HG02973 (cell line): ENCODE data around the gene PNLDC1.
A peak's percentile ranks its signal among the peaks of the same experiment; 100 is the strongest.
"Not testable (repeated sequence)": the region's sequence is repeated elsewhere in the genome, so short reads cannot be mapped to it uniquely, and the experiment has no call there.

Source experiments
- ATAC-seq: cut with Tn5 transposase; IDR thresholded peaks from one replicate; pipeline ENCODE4 v1.9.1; 2021; ENCODE audit warnings: moderate library complexity; ENCODE audit not compliant: unreplicated experiment

PNLDC1 gene

GRCh38 chr6:159778131-159778530, 21.9 kb upstream of the PNLDC1 start:
- ATAC-seq: no peak

- no peak for ATAC-seq
Measured at GRCh38 chr6:159778542-159779103, 21.5 kb upstream of the PNLDC1 start.

GRCh38 chr6:159788276-159788675, 11.8 kb upstream of the PNLDC1 start:
- no peak for ATAC-seq

DNA sequence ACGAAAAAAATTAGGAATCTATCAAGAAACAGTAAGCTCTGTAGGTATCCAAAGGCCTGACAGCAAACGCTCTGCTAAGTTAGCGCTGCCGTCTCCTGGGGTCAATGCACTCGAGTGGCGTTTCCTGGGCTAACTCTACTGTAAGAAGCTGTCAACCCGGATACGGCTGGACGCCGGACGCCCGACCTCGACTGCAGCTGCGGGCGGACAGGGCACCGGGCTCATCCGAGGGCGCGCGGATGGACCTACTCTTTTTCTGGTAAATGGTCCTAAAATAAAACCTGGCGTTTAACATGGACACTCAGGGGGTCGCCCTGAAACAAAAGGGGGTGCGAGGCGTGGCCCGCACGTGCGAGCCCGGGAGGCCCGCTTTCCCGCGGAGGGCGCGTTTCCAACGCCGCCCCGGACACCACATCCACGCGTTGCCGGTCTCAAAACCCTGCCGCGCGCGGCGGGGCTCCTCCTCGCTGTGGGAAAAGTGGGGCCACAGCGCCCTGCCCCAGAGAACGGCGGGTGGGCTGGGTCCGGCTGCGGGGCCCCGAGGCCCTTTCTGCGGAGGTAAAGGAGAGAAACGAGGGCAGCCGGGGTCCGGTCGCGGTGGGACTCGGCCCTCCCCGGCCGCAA, 11.2 kb upstream of the PNLDC1 start:
- peak; percentile 0 for ATAC-seq

DNA sequence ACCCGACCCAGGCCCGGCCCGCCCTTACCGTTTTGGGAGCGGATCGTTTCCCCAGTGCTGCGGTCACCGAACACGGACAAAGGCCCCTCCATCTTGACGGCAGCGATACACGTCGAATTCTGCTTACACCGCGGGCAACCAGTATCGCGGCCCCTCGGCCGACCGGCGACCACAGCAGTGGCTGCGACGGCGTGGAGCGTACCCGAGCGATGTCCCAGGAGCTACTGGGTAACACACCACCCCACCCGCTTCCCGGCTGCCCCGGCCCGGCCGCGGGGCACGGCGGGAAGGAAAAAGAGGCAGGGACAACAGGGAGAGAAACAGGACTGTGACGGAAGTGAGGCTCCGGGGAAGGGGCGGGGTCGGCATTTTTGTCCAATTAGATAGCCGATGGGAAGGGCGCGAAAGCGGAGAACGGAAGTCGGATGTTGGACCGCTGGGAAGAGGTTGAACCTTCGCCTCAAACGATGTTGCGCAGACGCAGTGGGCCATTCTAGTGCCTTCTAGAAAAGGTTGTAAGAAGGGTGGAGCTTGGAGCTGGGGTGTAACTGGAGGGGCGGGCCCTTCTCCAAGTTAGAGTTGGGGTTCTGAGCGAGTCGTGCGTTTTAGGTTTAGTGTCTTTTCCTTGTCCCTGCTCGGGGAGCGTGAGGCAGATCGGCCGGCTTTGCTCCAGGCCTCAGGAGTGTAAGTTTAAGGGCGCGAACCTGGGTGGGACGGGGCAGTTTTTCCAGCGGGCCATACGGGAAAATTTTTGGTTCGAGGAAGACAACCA, 10.5 kb upstream of the PNLDC1 start, which contains the start of gene TCP1:
Gene TCP1 (minus strand): TSS at position 226 of the 772 bp plus-strand sequence. CDS start 134 bp downstream, at position 92.
- ATAC-seq: peak; percentile 74

GRCh38 chr6:159790149-159790955, 9.7 kb upstream of the PNLDC1 start, which contains the start of gene MRPL18:
TSS of gene MRPL18 (plus strand) at chr6:159790467. CDS start at chr6:159790588, 121 bp downstream.
- ATAC-seq: peak; percentile 85

DNA sequence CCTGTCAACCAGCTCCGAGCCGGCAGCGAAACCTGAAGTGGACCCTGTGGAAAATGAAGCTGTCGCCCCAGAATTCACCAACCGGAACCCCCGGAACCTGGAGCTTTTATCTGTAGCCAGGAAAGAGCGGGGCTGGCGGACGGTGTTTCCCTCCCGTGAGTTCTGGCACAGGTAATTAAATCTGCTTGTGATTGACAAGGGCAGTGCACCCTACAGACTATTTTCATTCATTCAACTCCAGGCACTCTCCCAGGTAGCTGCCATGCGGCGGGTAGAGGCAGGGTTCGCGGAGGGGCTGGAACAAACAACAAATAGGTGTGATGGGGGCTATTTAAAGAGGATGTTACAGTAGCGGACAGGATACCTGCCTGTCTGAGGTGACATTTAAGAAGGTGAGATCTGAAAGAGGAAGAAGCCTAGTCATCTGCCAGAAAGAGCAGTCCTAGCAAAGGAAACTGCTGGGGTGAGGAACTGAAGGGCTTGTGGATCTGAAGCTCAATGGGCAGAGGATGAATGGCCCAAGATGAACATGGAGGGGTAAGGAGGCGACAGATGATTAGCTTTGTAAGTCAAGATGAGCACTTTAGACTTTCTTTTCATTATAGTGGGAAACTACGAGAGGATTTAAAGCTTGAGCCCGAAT, 9.0 kb upstream of the PNLDC1 start:
- ATAC-seq: no peak

- ATAC-seq: not testable (repeated sequence)
Measured at GRCh38 chr6:159794976-159795375, 5.1 kb upstream of the PNLDC1 start.

DNA sequence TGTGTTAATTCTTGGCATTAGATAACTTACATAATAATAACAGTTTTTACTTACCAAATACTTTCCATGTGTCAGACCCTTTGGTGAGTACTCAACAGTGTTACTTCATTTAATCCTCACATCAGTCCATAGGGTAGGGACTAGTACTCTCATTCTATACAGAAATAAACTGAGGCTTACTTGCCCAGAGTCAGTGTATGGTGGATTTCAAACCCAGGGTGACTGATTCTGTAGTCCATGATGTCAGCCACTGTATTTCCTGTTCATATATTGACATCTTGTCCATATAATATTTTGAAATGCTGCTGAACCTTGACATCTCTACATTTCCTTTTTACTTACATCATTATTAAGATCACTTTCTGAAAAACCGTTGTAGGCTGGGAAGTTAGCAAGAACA, 2.5 kb upstream of the PNLDC1 start:
- ATAC-seq: no peak

DNA sequence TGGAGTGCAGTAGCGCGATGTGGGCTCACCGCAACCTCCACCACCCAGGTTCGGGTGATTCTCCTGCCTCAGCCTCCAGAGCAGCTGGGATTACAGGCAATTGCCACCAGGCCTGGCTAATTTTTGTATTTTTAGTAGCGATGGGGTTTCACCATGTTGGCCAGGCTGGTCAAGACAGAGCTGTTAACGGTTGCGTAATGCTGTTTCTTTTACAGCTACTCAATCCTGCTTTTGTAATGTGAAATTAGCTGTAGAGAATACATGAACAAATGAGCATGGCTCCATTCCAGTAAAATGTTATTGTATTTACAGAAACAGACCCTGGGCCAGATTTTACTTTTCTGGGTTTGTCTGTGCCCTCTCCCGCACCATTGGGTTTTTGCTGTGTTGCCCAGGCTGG, 1.9 kb downstream of the PNLDC1 start:
- no peak for ATAC-seq

DNA sequence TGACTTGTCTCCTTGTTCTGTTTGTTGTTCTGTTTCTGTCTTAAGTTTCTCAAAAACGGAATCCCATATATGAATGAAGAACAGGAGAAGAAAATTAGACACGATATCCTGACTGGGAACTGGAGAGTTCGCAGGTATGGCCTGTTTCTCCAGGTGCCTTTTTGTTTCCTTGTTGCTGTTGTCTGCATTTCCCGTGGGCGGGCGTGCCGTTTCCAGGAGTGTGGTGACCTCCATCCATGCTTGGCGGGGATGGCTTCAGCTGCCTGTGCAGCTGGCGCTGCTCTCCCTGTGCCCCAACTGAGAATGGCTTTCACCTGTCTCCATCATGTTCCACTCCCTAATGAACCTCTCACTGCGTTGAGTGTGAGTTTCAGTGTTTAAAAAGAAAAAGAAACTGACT, 4.4 kb downstream of the PNLDC1 start:
- ATAC-seq: no peak

DNA sequence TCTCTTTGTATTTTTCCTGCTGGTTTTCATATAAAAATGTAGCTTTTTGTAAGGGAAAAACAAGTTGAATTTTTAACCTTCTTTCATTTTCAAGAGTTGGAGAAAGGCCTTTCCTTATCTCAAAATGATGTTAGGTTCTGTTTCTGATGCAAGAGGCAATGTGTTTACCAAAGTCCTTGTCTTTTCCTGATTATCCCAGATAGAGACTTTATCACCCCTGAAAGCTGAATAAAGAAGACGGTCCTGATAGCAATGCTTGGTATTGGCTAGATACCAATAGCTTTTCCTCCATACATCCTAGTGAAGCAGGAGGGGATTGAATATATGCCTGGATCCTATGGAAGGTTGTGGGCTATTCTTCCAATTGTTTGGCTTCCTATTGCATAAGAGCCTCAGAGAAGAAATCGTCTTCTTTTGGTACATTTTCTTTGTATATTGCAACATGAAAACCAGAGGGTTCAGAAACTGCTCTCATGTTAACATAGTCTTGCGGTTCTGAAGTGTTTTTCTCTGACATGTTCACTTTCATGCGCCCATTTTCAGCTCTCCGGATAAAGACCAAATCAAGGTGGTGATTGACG, 5.5 kb downstream of the PNLDC1 start:
- no peak for ATAC-seq

DNA sequence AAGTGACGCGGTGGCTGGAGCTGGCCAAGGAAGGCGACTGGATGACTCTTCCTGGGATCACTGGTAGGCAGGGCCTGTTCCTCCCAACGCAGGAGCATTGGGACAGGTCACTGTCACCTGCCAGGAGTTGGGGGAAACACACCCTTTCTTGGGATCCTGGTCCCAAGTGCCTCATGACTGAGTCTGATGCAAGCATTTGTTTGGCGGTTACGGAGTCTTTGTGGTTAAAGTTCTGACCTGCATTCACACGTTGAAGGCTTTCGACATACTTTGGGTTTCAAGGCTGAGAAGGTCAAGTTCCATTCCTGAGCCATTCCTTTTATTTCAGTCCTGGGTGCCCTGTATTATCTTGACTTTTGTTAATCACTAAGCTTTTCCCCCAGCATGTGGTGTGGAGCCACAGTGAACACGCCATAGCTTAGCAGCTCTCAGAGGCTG, 6.0 kb downstream of the PNLDC1 start:
- ATAC-seq: no peak

DNA sequence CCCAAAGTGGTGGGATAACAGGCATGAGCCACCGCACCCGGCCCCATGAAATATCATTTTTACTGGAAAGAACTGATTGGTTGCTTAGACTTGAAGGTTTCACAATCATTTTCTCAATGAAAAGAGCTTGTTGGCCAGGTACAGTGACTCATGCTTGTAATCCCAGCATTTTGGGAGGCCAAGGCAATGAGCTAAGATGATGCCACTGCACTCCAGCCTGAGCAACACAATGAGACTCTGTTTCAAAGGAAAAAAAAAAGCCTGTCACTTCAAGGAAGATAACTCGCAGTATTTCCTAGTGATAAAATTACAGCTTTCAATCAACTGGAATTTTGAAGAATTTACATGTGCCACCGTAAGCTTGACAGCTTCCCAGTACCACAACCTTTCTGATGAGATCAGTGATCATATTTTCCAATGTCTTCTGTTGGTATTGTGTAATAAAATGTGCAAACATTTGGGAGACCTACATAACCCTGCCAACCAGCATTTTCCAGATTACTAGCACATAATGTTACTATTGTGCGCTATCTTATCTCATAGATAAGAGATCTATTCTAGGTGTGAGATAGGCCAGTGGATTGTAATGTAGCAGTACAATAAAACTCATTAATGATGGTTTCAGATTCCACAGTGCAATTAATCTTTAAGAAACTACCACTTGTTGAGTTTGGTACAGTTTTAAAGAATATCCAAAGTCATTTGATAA, 7.2 kb downstream of the PNLDC1 start:
- ATAC-seq: no peak

GRCh38 chr6:159808647-159809046, 8.6 kb downstream of the PNLDC1 start:
- no peak for ATAC-seq

DNA sequence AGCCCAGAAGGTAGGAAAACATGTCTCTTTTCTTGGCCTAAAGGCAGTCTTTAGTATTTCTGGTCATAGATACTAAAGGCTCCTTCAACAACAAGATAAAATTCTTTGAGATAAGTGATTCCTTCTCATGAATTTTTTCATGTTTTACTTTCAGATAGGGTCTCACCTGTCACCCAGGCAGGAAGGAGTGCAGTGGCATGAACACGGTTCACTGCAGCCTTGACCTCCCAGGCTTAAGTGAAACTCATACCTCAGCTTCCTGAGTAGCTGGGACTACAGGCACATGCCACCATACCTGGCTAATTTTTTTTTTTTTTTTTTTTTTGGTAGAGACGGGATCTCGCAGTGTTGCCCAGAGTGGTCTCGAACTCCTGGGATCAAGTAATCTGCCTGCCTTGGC, 9.1 kb downstream of the PNLDC1 start:
- ATAC-seq: no peak

DNA sequence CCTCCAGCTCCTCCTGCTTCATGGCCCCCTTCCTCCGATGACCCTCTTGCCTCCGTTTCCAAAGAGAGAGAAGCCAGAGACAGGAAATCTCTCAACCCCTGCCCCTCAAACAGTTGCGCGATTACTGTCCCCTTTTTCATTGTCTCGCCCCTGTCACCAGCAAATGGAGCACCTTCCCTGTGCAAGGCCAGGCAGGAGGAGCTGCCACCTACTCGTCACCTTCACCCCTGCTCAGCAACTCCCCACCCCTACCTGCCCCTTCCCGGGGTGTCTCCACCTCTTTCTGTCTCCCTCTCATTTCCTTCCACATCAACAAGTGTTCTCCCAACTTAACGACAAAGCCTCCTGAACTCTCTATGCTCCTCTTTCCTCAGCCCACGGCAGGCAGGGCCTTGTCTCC, 13.7 kb downstream of the PNLDC1 start:
- no peak for ATAC-seq

DNA sequence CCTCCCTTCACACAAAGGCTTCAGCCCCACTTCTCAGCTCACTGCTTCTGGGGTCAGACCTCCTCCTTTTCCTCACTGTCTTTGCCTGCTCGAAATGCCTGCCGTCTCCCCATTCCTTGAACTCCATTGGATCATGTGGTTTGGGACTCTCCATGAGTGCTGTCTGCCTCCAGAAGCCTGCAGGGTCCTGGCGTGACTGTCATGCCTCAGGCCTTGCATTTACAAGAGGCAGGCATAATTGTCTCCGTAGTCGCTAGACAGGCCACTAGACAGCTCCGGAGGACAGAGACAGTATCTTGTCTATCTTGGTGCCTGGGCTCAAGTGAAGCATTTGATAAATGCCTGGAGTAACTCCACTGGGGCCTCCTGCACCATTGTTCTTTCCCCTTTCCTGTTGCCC, 15.3 kb downstream of the PNLDC1 start:
- no peak for ATAC-seq

GRCh38 chr6:159816775-159817174, 16.7 kb downstream of the PNLDC1 start:
- ATAC-seq: not testable (repeated sequence)
